ENCODE data around the gene FBXL15. TPM values are rescaled to one million over a fixed set of nuclear protein-coding genes. Genes with fewer than 3 reads are reported as not detected.

The FBXL15 gene
- total RNA-seq, 2 experiments from 2014 or later, result 14.1 to 15.7 TPM

- intact Hi-C loops (cut with micrococcal nuclease), result no loop called here
- POLR2A ChIA-PET, result no interaction called here
- Mint-ChIP-seq H3K4me3 (no peak overlapping the region), H3K27me3 (no peaks in the 10 kb centered on the region), H3K27ac (no peak overlapping the region), H3K36me3 (ENCODE audit: low read depth) (peaks cover 1% of the 10 kb centered on the region), H3K9me3 (no peaks in the 10 kb centered on the region), H3K4me1 (ENCODE audit: low read depth) (peaks cover 27% of the 10 kb centered on the region)
- ATAC-seq, result no peak
- CTCF ChIA-PET, result interaction anchor here (1.2 to 4.7 kb wide), 3 partner anchors 10 to 181 kb away, joined by 3 to 40 read pairs (median 4); partner anchors contain the start of gene TRIM8
- no peak for DNase-seq
- TF ChIP-seq CTCF (IDR thresholded peaks at IDR 0.05), result no peak
Measured at GRCh38 chr10:102463983-102464382, 43.3 kb downstream of the FBXL15 start.

- POLR2A ChIA-PET, result interaction anchor here (0.6 to 0.9 kb wide), 4 partner anchors 9 to 199 kb away, joined by 3 to 4 read pairs (median 3); no protein-coding TSS in a partner anchor
- H3K36me3 Mint-ChIP-seq (ENCODE audit: low read depth), result peaks cover 1% of the 10 kb centered on the region
Measured at GRCh38 chr10:102465466-102465865, 44.8 kb downstream of the FBXL15 start.

GRCh38 chr10:102467318-102467717 is 46.7 kb downstream of the FBXL15 start:
- Mint-ChIP-seq H3K4me1 (ENCODE audit: low read depth) (peaks cover 16% of the 10 kb centered on the region), H3K9me3 (no peaks in the 10 kb centered on the region), H3K27ac (no peak overlapping the region), H3K4me3 (no peak overlapping the region), H3K36me3 (ENCODE audit: low read depth) (peaks cover 4% of the 10 kb centered on the region), H3K27me3 (no peaks in the 10 kb centered on the region)
- POLR2A ChIA-PET, result no interaction called here
- no peak for TF ChIP-seq CTCF (IDR thresholded peaks at IDR 0.05)
- ATAC-seq (no peak), DNase-seq (no peak)
- CTCF ChIA-PET, result interaction anchor here (1.2 kb wide), 1 partner anchor 11 kb away, joined by 4 read pairs; no protein-coding TSS in a partner anchor
- intact Hi-C loops (cut with micrococcal nuclease), result no loop called here

More at GRCh38 chr10:102465466-102465865, 44.8 kb downstream of the FBXL15 start:
- Mint-ChIP-seq H3K27me3 (no peaks in the 10 kb centered on the region), H3K9me3 (no peaks in the 10 kb centered on the region), H3K27ac (no peak overlapping the region), H3K4me1 (ENCODE audit: low read depth) (peaks cover 27% of the 10 kb centered on the region), H3K4me3 (no peak overlapping the region)
- DNase-seq (no peak), ATAC-seq (no peak)
- intact Hi-C loops (cut with micrococcal nuclease), result no loop called here
- CTCF ChIA-PET, result interaction anchor here (0.6 to 1.0 kb wide), 2 partner anchors 9 to 66 kb away, joined by 3 to 6 read pairs; no protein-coding TSS in a partner anchor
- TF ChIP-seq CTCF (IDR thresholded peaks at IDR 0.05), result no peak

- Mint-ChIP-seq H3K27ac (no peak overlapping the region), H3K4me3 (no peak overlapping the region), H3K9me3 (no peaks in the 10 kb centered on the region), H3K36me3 (ENCODE audit: low read depth) (peaks cover 4% of the 10 kb centered on the region), H3K4me1 (ENCODE audit: low read depth) (peaks cover 14% of the 10 kb centered on the region), H3K27me3 (no peaks in the 10 kb centered on the region)
- TF ChIP-seq CTCF (IDR thresholded peaks at IDR 0.05), result no peak
- intact Hi-C loops (cut with micrococcal nuclease), result no loop called here
- ChIA-PET CTCF (interaction anchor here (0.8 to 1.3 kb wide), 3 partner anchors 16 to 236 kb away, joined by 3 read pairs; partner anchors contain the start of gene C10orf95), POLR2A (no interaction called here)
- no peak for DNase-seq
- no peak for ATAC-seq
Measured at GRCh38 chr10:102467971-102468438, 47.4 kb downstream of the FBXL15 start.

GRCh38 chr10:102468683-102469082 is 48.0 kb downstream of the FBXL15 start:
- Mint-ChIP-seq H3K4me1 (ENCODE audit: low read depth) (peaks cover 16% of the 10 kb centered on the region), H3K4me3 (no peak overlapping the region), H3K27me3 (no peaks in the 10 kb centered on the region), H3K9me3 (no peaks in the 10 kb centered on the region), H3K36me3 (ENCODE audit: low read depth) (peaks cover 7% of the 10 kb centered on the region), H3K27ac (no peak overlapping the region)
- no peak for TF ChIP-seq CTCF (IDR thresholded peaks at IDR 0.05)
- CTCF ChIA-PET, result interaction anchor here (0.8 to 1.3 kb wide), 3 partner anchors 17 to 237 kb away, joined by 3 read pairs; partner anchors contain the start of gene C10orf95
- intact Hi-C loops (cut with micrococcal nuclease), result no loop called here
- ATAC-seq, result no peak
- POLR2A ChIA-PET, result no interaction called here
- DNase-seq, result no peak

Data from activated CD8-positive, alpha-beta T cell treated with anti-CD3 and anti-CD28 coated beads for 36 hours (primary cell).